HUES64 (cell line): ENCODE results near the gene IDH3B. TPM values are rescaled to one million over a fixed set of nuclear protein-coding genes. Genes with fewer than 3 reads are reported as not detected.

Experiments
- H3K27ac ChIP-seq: 2 replicates; pipeline ENCODE4 v1.7.0; 2013; ENCODE audit warnings: low read depth, low read length, inconsistent platforms
- H3K27me3 ChIP-seq: 2 replicates; pipeline ENCODE4 v1.6.1; 2013; ENCODE audit warnings: mild to moderate bottlenecking, low read length; ENCODE audit not compliant: insufficient read depth
- H3K36me3 ChIP-seq: 2 replicates; pipeline ENCODE4 v1.6.1; 2013; ENCODE audit warnings: mild to moderate bottlenecking, low read length; ENCODE audit not compliant: insufficient read depth
- H3K4me1 ChIP-seq: 2 replicates; pipeline ENCODE4 v1.6.1; 2013; ENCODE audit warnings: mild to moderate bottlenecking, low read length, moderate library complexity; ENCODE audit not compliant: insufficient read depth
- H3K4me3 ChIP-seq: 2 replicates; pipeline ENCODE4 v1.5.1; 2013; ENCODE audit warnings: mild to moderate bottlenecking, low read length, moderate library complexity
- H3K9ac ChIP-seq: 2 replicates; pipeline ENCODE4 v1.6.1; 2013; ENCODE audit warnings: mild to moderate bottlenecking, low read depth, low read length
- H3K9me3 ChIP-seq: 2 replicates; pipeline ENCODE4 v1.6.1; 2013; ENCODE audit warnings: low read depth, low read length; ENCODE audit not compliant: insufficient read depth
- WGBS: fragments of 150-250, 120-280 bp; methylation state at CpG from one replicate; pipeline ENCODE4 v1.1.7; 2013; ENCODE audit warnings: missing lambda C conversion rate; 5-methylcytosine and 5-hydroxymethylcytosine counted together
- polyA plus RNA-seq, 2 experiments: library from polyadenylated mRNA; stranded (reverse); fragments of 50-300 nt; gene quantifications; one replicate each; pipeline ENCODE4 v1.2.3, GENCODE V29; 2013

The IDH3B gene
- polyA plus RNA-seq (2013, experiment 1 of 2): 75.7 TPM
- 74.6 TPM for polyA plus RNA-seq (2013, experiment 2 of 2)

GRCh38 chr20:2663887-2664719 is at the start of gene IDH3B:
Gene IDH3B (minus strand): TSS chr20:2664216. CDS start chr20:2664188, 28 bp downstream.
- H3K9me3 ChIP-seq: no peaks in the 10 kb centered on the region
- H3K4me3 ChIP-seq: peak within 1 kb of the TSS; percentile 95
- H3K27me3 ChIP-seq: peaks cover 22% of the 10 kb centered on the region
- peak within 1 kb of the TSS; percentile 95 for H3K27ac ChIP-seq
- H3K9ac ChIP-seq: peak within 1 kb of the TSS; percentile 88
- WGBS: 15% methylated on average over 49 of the region's 49 CpGs
- H3K4me1 ChIP-seq: no peaks in the 10 kb centered on the region
- H3K36me3 ChIP-seq: peaks cover 34% of the 10 kb centered on the region

GRCh38 chr20:2713285-2713684 is 49.3 kb upstream of the IDH3B start:
- 31% methylated on average over 3 of the region's 3 CpGs for WGBS
- no peak overlapping the region for H3K27ac ChIP-seq
- no peak overlapping the region for H3K4me3 ChIP-seq
- H3K4me1 ChIP-seq: peaks cover 8% of the 10 kb centered on the region; the same call in 1 of the 2 replicates
- no peak overlapping the region for H3K9ac ChIP-seq
- H3K36me3 ChIP-seq: no peaks in the 10 kb centered on the region
- H3K9me3 ChIP-seq: 0 out of 2 replicates have a peak, but pooled peaks cover 4% of the 10 kb centered on the region
- H3K27me3 ChIP-seq: no peaks in the 10 kb centered on the region; the same call in 1 of the 2 replicates

DNA sequence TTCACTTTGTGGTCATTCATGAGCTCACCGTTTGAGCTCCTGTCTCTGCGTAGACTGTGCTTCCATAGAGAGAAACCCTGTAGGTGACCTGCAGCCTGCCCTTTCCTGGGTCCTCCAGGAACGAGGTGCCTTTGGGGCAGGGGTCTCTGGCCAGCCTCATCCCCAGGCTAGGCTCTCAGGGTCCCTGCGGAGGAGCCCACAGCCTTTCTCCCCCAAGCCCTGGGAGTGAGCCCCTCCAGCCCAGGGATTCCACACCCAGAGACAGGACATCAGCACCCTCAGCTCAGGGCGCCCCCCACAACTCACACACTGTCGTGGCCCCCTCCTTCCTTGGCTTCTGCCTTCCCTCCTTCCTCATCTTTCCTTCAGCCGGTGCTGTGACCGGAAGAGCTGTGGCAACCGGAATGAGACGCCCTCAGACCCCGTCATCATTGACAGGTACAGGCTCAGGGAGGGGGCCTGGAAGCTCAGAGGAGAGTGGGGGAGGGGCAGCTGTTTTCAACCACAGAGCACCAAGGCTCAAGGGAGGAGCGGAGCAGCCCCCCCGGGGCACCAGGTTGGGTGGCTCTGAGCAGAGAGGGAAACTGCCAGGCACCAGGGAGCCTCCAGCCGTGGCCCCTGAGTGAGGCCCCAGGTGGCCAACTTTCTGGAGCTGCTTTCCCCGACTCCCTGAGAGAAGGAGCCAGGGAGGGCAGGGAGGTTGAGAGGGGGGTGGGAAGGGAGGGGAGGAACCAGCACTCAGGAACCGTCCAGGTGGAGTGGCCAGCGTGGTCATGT is 45.4 kb upstream of the IDH3B start:
- Histone ChIP-seq H3K36me3 (no peaks in the 10 kb centered on the region), H3K27ac (no peak overlapping the region), H3K4me1 (peaks cover 29% of the 10 kb centered on the region), H3K9me3 (no peaks in the 10 kb centered on the region), H3K27me3 (peaks cover 35% of the 10 kb centered on the region), H3K9ac (no peak overlapping the region), H3K4me3 (no peak overlapping the region)
- 51% methylated on average over 17 of the region's 17 CpGs for WGBS

- WGBS: 90% methylated on average over 9 of the region's 9 CpGs
- Histone ChIP-seq H3K4me1 (peaks cover 29% of the 10 kb centered on the region), H3K4me3 (no peak overlapping the region), H3K36me3 (no peaks in the 10 kb centered on the region), H3K9ac (no peak overlapping the region), H3K9me3 (no peaks in the 10 kb centered on the region), H3K27ac (no peak overlapping the region), H3K27me3 (peaks cover 42% of the 10 kb centered on the region)
Measured at GRCh38 chr20:2708665-2709064, 44.6 kb upstream of the IDH3B start.

GRCh38 chr20:2708073-2708415 is 44.0 kb upstream of the IDH3B start:
- Histone ChIP-seq H3K27me3 (peaks cover 47% of the 10 kb centered on the region), H3K27ac (no peak overlapping the region), H3K9me3 (no peaks in the 10 kb centered on the region), H3K4me1 (peaks cover 29% of the 10 kb centered on the region), H3K4me3 (no peak overlapping the region), H3K9ac (no peak overlapping the region), H3K36me3 (no peaks in the 10 kb centered on the region)
- WGBS: 54% methylated on average over 5 of the region's 5 CpGs

- WGBS: 79% methylated on average over 12 of the region's 12 CpGs
- no peak overlapping the region for H3K4me3 ChIP-seq
- H3K4me1 ChIP-seq: peaks cover 30% of the 10 kb centered on the region
- H3K27me3 ChIP-seq: peaks cover 52% of the 10 kb centered on the region
- H3K9me3 ChIP-seq: no peaks in the 10 kb centered on the region
- H3K27ac ChIP-seq: no peak overlapping the region
- no peaks in the 10 kb centered on the region for H3K36me3 ChIP-seq
- H3K9ac ChIP-seq: no peak overlapping the region
Measured at GRCh38 chr20:2707353-2708072, 43.5 kb upstream of the IDH3B start.

- 82% methylated on average over 6 of the region's 6 CpGs for WGBS
- no peak overlapping the region for H3K4me3 ChIP-seq
- no peak overlapping the region for H3K9ac ChIP-seq
- peaks cover 36% of the 10 kb centered on the region for H3K4me1 ChIP-seq
- H3K36me3 ChIP-seq: no peaks in the 10 kb centered on the region
- H3K9me3 ChIP-seq: no peaks in the 10 kb centered on the region
- no peak overlapping the region for H3K27ac ChIP-seq
- peaks cover 58% of the 10 kb centered on the region for H3K27me3 ChIP-seq
Measured at GRCh38 chr20:2706688-2707352, 42.8 kb upstream of the IDH3B start.

DNA sequence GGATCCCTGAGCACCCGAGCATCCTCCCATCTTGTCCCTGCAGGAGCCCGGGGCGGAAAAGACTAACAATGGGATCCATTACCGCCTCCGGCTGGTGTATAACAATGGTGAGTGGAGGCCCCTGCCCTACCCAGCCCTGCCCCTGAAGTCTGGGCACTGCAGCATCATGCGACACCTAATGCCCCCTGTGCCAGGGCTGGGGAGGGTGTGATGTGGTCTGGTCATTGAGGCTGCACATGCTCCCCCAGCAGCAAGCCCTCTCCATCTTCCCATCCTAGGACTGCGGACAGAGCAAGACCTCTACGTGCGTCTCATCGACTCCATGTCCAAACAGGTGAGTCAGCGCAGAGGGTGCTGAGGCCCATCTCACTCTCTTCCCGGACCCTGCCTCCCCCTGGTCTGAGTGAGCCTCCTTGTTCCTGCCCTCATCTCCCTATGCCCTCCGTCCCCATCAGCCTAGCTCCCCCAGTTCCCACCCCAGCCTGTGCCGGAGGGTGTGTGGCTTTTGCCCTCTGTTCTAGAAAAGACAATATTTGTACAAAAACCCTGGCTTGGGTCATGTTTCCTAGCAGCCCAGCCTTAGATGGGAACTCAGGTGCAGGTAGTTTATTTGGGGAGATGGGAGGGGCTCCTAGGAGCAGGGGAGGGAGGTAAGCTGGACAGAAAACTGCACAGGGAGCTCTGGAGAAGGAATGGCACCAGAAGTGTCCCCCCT is 42.1 kb upstream of the IDH3B start:
- Histone ChIP-seq H3K9me3 (no peaks in the 10 kb centered on the region), H3K4me3 (no peak overlapping the region), H3K36me3 (no peaks in the 10 kb centered on the region), H3K27me3 (peaks cover 66% of the 10 kb centered on the region), H3K4me1 (peaks cover 42% of the 10 kb centered on the region), H3K9ac (no peak overlapping the region), H3K27ac (no peak overlapping the region)
- 61% methylated on average over 14 of the region's 14 CpGs for WGBS

- WGBS: 88% methylated on average over 7 of the region's 8 CpGs
- Histone ChIP-seq H3K27ac (no peak overlapping the region), H3K36me3 (no peaks in the 10 kb centered on the region), H3K4me3 (no peak overlapping the region), H3K4me1 (peaks cover 49% of the 10 kb centered on the region), H3K27me3 (peaks cover 88% of the 10 kb centered on the region), H3K9ac (no peak overlapping the region), H3K9me3 (no peaks in the 10 kb centered on the region)
Measured at GRCh38 chr20:2703716-2704475, 39.9 kb upstream of the IDH3B start.
